Testis (tissue), 2 donors: ENCODE data around the gene MMRN2.

ENCODE experiments used
- POLR2A ChIP-seq: fragments of 450-650 bp; IDR thresholded peaks from one replicate; pipeline ENCODE4 v1.6.1; 2017; ENCODE audit warnings: antibody characterized with exemption, mild to moderate bottlenecking, moderate library complexity
- TF ChIP-seq, protein P1 (sequence below), 3 experiments: fragments of 450-650 bp in 2 of 3; fragments of 200-600 bp in 1 of 3; sonication (generic) in 1 of 3; IDR thresholded peaks; one replicate each; pipeline ENCODE4 v1.5.1; 2016 to 2019; ENCODE audit warnings: antibody characterized with exemption in 3 of 3, mild to moderate bottlenecking in 2 of 3, moderate library complexity in 1 of 3

DNA sequence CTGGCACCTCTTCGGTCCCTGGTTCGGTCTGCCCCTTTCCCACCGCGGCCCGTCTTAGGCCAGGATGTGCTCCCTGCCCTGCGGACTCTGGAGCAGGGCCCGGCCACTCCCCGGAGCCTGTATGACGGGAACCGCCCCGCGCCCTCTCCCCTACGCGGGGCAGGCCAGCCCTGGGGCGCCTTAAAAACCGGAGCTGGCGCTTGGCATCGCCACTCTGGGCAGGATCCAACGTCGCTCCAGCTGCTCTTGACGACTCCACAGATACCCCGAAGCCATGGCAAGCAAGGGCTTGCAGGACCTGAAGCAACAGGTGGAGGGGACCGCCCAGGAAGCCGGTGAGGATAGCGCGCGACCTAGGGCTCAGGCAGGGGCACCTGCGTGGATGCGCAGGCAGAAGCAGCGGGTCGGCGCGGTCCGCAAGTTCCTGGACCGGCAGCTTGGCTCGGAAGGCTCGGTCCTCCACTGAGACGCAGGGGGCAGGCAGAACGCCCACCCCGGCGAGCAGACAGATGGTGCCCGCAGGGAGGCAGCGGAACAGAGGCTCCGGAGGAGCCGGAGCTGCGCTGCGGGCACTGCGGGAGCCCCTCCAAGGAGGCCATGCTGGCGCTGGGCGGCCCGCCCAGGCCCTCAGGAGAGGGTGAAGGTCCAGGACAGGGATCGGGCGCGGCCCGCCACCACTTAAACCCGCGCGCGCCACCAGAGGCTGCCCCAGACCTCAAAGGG lies 11.0 kb upstream of the MMRN2 start, which contains the start of gene ADIRF:
- TF ChIP-seq, protein P1, sequence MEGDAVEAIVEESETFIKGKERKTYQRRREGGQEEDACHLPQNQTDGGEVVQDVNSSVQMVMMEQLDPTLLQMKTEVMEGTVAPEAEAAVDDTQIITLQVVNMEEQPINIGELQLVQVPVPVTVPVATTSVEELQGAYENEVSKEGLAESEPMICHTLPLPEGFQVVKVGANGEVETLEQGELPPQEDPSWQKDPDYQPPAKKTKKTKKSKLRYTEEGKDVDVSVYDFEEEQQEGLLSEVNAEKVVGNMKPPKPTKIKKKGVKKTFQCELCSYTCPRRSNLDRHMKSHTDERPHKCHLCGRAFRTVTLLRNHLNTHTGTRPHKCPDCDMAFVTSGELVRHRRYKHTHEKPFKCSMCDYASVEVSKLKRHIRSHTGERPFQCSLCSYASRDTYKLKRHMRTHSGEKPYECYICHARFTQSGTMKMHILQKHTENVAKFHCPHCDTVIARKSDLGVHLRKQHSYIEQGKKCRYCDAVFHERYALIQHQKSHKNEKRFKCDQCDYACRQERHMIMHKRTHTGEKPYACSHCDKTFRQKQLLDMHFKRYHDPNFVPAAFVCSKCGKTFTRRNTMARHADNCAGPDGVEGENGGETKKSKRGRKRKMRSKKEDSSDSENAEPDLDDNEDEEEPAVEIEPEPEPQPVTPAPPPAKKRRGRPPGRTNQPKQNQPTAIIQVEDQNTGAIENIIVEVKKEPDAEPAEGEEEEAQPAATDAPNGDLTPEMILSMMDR (IDR thresholded peaks at IDR 0.05): no peak
- TF ChIP-seq POLR2A: no peak
